ENCODE data around the gene ACSS1.

ACSS1 gene

DNA sequence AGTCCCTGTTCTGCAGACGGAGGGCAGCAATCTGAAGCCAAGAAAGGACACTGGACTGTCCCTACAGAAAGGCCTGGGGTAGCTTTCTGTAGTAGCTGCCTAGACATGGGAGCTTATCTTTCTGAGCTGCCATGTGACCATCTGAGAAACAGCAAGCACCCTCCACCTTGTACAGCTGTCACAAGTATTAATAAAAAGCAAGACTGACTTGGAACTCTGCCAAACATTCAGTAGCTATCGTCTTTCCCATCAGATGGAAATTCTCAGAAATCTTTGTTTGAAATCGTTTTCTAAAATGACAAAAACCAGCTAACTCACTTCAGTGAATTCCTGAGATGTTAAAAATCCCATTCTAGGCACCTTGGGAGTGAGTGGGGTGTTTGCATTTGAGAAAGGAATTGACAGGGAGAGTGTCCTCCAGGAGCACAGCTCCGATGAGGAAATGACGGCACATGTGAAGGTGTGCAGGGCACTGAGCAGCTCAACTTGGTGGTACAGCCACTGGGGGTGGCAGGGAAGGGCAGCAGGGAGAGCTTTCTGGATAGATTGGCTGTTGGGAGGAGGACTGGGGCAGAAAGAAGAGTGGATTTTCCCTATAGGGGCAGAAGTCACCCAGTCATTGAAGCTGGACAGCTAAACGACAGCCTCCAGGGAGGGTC lies 24.5 kb downstream of the ACSS1 start:
- no peak for DNase-seq

DNA sequence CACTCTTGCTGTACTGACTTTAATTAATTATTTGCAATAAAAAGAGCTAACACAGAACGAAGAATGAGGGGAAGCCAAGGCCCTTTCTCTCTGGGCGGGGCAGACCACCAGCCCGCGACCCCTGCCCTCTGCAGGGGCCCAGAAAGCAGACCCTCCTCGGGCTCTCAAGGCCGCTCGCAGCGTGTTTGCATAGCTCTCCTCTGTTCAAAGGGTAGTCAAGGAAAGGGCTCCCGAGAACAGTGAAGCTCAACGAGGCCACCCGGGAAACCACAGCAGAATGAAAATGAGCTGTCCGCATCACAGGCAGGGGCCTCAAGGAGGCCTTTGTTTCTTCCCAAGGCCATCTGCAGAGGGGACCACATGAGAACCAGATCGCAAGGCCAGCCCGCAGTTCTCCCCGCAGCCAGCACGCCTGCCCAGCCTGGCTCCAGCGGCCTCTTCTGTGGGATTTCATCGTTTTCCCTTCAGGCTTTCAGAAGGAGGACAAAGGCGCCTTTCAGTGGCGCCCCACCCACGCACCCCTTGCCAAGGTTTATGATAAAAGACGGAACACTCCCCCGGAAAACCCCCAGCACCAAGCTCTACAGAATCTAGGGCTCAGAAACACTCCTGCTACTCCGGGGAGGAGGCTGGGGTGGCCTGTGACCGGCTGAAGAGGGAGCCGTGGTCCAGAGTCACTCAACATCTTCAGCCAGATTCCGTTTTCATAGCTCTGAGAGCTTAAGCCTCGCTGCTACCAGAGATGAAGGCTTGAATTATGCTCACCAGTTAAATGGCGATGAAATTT lies 25.3 kb downstream of the ACSS1 start:
- peak; percentile 41 to 99 (median 92) for DNase-seq

DNA sequence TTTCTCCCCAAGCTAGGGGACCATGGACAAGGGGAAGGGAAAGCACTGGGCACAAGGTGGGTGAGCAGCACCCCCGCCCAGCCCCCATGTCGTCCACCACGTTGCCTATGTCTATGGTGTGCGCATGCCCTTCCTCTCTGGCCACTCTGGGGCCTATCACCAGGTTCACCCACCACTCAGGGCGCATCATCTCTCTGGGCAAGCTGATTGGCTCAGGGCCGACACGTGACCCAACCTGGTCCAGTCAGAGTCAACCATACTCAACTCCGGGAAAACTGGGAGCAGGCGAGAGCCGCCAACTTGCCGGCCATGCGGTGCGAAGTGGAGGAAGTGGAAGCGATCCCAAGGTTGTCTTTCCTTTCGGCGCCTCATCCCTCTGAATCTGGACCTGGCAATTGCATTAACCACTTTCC lies 25.9 kb downstream of the ACSS1 start:
- DNase-seq = peak in 45 of 58 donors; percentile 24 to 82 (median 61)

DNA sequence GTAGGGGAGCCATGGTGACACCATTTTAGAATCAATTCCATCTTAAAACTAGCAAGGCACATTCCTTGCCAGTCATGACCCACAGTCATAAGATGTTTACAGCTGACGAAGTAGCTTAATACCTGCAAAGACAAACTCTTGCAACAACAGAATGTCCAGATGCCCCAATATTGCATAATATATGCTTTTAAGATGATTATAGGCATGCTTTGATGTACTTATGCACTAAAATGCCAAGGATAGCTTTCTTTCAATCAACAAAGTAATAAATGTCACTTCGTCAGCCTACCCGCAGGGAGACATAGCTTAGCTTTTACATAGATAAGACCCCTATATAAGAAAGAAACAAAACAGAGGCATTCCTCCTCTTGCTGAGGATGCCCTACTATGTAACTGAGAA lies 26.7 kb downstream of the ACSS1 start:
- no peak for DNase-seq

DNA sequence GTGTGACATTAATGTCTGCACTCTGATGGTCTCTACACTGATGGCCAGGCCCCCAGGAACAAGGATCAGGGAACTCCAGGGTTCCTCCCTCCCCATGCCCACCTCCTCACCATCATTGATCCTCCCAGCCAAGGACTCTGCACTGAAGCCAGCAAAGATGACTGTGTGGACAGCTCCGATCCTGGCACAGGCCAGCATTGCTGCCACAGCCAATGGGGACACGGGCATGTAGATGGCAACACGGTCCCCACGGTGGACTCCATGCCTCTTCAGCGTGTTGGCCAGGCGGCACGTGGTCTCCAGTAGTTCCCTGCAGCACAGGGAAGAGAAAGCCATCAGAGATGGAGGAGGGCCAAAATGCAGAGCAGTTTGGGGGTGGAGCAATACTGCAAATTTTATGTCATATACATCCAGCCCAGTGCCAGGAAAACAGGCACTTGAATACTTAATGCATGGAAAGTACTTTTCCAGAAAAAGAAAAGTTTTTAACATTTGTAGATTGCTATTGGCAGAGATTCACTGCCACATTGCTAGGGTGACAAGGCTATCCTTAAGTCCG lies 27.2 kb downstream of the ACSS1 start:
- DNase-seq = peak in 13 of 58 donors; percentile 28 to 55 (median 39)

DNA sequence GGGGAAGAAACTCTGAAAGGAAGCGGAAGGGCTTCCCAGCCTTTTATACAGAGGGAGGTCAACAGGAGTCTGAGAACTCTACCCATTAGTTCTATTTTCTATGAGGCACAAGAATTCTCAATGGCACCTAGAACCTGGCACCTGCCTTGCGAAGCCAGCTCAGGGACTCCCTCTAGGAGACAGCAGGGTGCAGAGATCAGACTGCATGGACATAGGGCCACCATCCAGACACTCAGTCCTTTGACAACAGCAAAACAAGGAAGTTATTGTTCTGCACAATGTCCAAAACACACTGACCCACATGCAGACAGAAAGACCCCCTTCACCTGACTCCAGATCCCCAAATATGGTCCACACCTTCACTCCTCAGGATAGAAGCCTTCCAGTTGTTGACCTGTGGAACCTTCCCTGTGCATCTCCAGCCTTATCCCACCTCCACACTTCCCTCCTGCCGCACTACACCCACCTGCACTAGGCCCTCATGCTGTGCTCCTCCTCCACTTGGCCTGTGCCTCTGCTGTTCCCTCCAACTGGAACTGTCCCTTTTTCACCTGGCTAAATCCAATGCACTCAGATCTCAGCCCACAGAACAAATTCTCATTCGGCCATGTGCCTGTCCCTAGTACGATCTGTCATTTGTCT lies 27.8 kb downstream of the ACSS1 start:
- peak in 11 of 58 donors; percentile 27 to 63 (median 40) for DNase-seq

DNA sequence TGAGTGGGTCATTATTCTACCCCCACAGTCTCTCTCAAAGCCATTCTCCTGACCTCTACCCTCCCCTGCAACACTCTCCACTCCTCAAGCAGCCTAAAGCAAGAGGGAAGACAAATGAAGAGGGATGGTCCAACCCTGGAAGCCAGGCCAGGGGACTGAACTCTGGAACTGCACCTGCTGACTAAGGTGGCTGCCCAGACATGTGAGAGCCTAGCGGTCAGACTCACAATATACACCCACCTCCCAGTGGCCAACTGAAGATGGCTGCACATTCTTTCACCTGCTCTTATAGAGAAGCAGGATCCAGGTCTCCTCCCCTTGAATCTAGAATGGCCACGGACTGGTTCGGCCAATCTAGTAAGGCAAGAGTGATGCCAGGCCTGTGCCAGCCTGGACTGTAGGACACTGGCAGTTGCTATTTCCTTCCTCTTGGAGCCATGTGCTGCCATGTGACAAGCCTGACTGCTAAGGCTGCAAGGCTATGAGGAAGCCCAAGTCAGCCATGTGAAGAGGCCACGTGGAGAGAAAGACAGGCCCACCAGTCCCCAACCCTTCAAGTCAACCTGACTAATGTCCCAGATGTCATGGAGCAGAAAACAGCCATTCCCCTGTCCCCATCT lies 31.8 kb downstream of the ACSS1 start:
- DNase-seq = no peak

DNA sequence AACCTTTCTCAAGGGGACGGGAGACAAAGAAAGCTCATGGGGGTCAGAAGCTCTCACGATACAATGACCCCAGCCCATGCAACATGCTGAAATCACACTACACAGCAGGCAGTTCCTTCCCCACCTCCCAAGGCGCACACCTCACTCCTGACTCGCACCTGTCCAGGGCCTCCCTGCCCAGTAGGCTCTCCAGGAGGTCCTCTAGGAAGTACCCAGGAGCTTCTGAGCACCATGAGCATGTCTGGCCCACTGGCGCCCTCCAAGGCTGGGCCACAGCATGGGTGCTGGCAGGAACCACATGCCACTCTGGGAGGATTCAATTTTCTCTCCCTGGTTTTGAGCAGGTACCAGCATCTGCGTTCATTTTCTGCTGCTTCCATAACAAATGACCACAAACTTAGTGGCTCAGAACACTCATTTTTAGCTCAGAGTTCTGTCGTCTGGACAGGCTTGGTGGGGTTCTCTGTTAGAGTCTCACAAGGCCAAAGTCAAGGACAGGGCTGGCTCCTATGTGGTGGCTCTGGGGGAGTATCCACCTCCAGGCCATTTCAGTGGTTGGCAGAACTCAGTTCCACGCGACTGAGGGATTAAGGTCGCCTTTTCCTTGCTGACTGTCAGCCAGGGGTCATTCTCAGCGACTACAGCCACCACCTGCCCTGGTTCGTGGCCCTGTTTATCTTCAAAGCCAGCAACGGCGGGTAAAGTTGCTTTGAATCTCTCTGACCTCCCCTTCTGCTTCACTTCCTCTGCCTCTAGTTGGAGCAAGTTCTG lies 32.7 kb downstream of the ACSS1 start:
- no peak for DNase-seq

DNA sequence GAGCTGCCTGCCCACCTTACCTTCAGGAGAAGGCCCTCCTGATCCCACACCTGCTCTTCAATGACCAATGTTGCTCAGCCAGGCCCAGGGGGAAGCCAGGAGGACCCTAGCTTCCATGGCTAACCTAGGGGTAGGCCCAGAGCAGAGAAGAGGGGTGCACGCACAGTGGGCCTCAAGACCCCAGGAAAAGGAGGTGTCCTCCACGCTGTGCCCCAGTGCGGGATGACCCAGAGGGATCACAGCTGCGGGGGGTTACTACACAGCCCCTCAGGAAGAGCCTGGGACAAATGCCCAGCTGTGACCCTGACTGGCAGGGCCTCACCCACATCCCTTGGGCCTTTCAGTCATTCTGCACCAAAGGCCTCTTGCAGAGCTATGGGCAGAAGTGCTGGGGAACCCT lies 33.8 kb downstream of the ACSS1 start:
- DNase-seq = no peak

DNA sequence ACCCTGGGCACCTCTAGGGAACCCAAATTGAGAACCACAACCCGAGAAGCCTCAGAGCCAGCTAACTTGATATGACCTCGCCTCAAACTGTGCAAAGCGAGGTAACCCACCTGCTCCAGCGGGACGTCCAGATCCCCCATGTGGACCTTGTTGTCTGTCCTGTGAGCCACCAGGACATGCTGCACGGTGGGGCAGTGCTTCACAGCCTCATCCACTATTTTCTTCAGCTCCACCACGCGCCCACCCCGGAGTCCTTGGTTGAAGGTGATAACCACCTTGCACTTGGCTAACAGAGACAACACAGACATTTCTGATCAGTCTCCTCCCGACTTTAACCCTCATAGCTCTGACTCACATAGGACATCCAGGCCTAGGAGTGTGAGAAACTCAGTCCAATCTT lies 34.6 kb downstream of the ACSS1 start:
- DNase-seq = no peak

DNA sequence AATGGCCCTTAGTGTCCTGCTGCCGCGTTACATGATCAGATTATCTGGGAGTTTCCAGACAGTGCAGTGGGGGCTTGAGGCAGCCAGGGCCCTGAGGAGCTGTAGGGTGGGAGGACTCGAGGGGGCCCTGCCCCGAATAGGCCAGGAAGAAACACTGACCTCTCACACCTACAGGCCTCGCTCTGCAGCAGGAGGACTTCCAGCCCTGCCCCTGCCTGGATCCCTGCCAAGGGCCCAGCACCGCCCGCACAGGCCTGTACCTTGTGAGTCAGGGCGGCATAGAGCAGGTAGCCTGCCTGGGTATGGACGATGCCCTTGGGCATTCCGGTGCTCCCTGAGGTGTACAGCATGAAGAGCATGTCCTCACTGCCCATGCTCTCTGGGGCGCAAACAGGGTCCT lies 35.3 kb downstream of the ACSS1 start:
- DNase-seq = no peak

DNA sequence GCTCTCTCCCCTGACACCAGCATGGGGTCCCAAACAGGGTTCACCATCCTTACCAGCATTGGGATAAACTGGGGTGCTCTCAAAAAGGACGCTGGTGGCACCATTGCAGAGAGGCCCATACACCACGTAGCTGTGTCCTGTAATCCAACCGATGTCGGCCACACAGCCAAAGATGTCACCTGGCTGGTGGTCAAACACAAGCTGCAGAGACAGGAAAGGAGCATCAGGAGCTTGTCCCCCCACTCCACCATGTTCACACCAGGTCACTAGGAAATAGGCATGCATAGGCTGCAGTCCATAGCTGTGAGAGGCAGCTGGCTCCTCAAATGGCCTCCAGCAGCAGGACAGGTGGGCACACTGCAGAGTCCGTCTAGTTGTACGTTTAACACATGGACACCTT lies 36.6 kb downstream of the ACSS1 start:
- no peak for DNase-seq

DNA sequence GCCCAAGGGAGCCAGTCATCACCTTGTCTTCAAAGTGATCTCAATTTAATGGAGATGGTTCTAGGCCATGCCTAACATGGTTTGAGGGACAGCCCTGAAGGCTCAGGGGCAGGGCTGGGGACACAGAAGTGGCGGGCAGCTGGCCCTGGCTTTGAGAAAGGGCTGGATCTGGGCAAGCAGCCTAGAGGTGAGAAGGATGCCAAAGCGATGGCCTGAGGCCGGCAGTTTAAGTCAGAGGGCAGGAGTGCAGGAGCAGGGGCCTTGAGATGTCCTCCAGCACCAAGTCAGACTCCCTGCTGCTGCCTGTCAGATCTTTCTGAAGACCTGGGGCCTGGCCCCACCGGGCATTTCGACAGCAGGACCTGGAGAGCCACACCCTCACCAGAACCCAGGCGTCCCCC lies 37.0 kb downstream of the ACSS1 start:
- peak in 1 of 58 donors; percentile 45 for DNase-seq

DNA sequence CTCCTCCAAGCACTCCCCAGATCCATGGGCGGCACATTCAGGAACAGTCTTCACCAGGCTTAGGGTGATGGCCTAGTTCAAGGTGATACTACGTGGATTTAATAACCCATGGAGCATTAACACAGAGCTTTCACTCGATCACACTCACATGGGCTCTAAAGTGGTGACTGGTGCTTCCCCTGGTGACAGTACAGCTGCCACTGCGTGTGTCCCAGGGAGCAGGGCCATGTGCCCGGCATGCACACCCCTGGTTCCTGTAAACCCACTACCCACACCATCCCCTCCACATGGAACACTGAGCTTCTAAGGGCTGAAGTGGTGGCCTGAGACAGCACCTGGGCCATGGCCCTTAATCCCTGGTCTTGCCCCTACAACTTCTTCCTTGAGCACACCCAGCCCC lies 37.6 kb downstream of the ACSS1 start:
- no peak for DNase-seq

DNA sequence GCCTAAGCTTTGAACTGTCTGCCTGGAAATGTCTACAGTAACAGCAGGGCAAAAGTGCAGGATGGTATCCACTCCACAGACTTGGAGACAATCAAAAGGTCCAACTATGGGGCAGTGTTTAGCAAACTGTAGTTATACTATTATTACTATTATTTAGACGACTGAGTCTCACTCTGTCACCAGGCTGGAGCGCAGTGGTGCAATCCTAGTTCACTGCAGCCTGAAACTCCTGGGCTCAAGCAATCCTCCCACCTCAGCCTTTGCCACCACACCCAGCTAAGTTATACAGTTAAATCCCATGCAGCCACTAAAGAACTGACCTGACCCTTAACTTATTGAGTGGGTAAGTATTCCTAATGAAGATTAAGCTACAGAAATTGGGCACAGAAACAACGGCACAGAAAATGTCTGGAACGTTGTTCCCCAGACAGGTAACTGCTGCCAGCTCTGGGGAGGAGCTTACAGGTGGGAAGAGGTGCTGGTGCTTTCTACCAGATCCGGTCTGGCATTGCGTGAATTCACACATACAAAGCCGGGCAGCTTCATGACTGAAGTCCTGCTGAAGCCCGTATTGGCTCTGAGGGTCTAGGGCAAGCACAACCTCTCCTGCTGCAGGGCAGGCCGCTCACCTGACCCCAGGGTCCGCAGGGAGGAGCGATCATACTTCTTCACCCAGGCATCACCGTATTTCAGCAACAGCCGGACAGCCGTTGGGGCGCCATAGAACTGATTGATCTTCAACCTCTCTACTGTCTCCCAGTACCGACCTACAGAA lies 38.4 kb downstream of the ACSS1 start:
- DNase-seq = no peak

DNA sequence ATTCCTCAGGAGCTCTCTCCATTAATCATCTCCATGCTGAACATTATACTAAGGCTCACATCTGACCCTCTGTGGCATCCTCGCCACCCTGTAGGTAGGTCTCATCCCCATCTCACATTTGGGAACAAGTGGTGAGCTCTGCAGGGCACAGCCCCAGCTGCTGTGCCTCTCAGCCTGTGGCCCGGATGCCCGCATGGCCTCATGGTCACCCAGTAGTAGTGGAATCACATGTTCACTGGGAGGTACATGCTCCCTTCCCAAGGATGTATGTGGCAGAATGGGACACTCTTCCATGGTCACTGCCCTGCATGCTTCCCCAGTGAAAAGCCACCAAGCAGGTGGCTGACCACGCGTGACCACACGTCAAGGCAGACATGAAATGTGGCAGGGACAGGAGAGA lies 39.1 kb downstream of the ACSS1 start:
- no peak for DNase-seq

DNA sequence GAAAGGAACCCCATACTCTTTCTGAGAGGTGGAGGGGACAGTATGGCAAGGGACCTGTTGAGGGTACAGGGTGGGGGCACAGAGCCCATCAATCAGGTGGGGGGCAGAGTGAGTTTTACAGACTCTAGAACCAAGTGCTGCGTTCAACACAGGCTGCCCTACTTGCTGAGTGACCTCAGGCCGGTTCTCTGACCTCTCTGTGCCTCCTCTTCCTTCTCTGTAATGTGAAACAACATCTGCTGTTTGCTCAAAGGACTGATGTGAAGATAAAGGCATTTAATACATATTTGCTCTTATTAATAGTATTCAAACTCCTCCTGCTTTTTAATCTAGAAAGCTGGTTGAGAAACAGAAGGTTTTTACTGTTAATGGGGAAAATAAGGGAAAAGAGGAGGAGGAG lies 39.5 kb downstream of the ACSS1 start:
- no peak for DNase-seq

DNA sequence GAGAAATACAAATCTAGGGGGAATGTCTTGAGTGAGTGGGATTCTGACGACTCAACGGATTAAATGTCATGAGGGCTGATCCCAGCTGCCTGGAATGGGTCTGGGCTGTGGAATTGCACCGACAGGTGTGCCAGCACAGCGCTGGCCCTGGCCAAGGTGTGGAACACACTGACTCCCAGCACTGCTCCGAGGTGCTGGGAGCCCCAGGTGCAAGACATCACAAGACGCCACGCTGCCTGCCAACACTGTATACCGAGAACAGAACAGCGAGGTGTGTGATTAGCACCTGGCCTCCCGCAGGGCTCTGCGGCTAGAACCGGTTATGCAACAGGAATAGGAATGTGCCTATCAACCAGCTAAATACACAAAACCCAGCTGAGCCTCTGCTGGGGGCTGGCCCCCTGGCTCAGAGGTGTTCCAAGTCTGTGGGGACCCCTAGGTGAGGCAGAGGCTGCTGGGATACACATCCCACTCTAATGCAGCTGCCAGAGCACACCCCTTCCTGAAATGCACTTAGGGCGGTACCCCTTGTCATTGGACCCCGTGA lies 40.6 kb downstream of the ACSS1 start:
- no peak for DNase-seq

DNA sequence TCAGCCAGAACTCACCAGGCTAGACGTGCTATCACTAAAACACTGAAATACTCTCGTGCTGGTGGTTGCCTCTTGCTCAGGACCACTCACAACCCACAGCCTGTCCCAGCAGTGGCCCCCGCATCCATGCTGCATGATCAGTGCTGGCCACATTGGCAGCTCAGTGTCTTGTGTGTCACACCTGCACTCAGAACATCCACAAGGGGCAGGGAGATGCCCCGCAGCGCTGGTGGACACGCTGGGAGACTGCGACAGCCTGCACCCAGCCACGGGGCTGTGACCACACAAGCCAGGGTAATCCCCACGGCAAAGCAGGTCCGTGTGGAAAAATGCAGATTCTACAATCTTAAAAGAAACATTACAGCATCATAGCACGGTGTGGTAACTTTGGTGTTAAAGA lies 41.5 kb downstream of the ACSS1 start:
- no peak for DNase-seq

DNA sequence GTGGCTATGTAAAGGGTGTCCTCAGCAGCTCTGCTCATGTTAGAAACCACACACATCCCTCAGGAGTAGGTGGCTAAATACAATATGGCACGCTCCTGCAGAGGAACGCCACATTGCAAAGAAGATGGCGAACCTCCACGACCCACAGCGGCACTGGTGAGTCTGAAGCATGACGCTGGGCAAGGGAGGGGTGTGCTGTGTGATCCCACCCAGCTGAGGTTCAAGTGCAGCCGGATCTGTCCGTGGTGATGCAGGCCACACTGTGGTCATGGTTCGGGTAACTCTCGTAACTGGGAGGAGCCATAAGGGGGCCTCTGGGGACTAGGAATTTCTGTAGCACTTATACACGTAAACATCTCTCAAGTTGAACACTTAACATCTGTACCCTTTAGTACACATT lies 42.0 kb downstream of the ACSS1 start:
- no peak for DNase-seq
